Ovary (tissue), 1 donor: ENCODE results near the gene DUS3L.

Source experiments
- EP300 ChIP-seq: sonication (generic); formaldehyde crosslinking; IDR thresholded peaks from one replicate; pipeline ENCODE4 v1.6.1; 2017; ENCODE audit warnings: antibody characterized with exemption
- POLR2A ChIP-seq: fragments of 450-650 bp; IDR thresholded peaks from one replicate; pipeline ENCODE4 v1.6.1; 2017; ENCODE audit warnings: antibody characterized with exemption, mild to moderate bottlenecking, moderate library complexity

DNA sequence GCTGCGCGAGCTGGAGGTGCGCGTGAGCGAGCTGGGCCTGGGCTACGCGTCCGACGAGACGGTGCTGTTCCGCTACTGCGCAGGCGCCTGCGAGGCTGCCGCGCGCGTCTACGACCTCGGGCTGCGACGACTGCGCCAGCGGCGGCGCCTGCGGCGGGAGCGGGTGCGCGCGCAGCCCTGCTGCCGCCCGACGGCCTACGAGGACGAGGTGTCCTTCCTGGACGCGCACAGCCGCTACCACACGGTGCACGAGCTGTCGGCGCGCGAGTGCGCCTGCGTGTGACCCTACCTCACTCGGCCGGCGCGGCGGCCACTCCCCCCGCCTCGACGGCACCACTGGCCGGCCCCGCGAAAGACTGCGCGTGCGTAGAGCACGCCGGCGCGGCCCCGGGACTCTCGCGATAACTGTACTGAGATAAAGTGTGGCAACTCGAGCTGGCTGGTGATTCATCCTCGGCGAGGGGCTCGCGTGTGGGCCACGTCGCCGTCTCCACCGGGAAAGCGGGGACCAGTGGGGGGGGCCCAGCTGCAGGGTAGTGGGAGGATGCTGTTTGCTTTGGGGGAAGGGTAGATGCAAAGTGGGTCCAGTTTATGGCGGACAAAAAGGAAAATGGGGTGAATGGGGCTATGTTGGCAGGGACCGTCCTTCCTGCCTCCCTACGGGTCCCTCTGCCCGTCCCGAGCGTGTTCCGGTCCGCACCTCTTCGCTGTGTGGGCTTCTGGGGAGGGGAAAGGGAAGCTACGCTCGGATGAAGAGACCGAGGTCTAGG, 37.1 kb upstream of the DUS3L start:
- TF ChIP-seq POLR2A (no peak), EP300 (no peak)
